ENCODE data around the gene ARMCX6.
"Not testable (repeated sequence)": the region's sequence is repeated elsewhere in the genome, so short reads cannot be mapped to it uniquely, and the experiment has no call there.

The ARMCX6 gene

DNA sequence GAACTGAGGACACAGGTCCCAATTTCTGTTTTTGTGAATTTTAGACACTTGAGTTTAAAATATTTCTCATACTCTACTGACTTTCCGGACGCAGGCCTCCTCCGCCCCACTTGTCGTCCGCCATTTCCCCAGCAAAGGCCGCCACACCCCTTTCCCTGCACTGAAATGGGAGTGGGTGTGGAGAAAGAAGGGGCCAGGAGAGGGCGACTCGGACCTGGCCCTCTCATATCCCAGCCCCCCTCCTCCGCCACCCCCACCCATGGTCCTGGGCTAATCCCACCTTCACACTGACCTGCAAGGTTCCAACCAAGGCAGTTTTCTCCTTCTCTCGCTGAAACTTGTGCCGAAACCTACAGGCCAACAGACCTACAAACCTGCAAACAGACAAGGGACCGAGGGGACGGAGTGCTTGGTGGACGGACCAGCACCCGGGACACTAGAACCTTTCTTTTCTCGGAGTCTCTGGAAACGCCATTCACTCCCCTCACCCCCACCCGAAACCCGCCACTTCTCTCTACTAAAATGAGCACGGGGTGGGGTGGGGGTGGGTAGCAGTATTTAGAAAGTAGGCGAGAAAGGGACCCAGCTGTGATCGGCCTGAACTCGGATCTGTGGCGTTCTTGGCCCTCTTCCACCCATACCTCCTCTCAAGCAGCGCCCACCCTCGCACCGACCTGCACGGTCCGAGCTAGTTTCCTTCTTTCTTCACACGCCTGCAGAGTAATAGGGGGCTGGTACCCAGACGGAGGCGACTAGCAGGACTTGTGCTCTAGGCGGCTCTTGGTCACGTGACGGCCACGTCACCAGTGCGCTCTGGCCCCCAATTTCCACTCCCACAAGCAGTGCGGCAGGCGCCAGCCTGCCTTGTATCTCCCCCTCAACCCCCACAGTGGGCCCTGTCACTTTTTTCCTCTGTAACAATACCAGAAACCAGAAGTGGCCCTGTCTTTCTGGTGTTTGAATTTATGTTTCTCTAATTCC, at the start of gene ARMCX6:
Gene ARMCX6 (minus strand): TSS at position 790 of the 981 bp plus-strand sequence. CDS start 1,380 bp downstream, outside the sequence.
- DNase-seq = peak; percentile 37

DNA sequence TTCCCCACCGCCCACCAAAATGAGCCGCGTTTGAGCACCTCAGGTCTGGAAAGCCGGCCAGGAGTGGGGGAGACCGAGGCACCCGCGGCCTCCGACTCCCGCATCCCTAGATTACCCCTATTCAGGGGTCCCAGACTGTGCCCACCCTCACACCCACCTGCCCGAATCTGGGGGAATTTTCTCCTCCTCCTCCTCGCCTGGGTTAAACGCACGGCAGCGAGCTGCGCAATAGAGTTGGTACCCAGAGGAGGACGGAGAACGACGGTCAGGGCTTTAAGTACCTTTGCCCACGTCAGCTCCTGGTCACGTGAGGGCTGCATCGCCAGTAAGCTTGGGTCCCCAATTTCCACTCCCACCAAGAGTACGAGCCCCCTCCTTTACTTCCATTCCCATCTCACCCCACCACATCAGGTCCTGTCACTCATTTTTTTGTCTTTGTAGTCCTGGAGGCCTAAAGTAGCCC, 41.8 kb upstream of the ARMCX6 start, which contains the start of gene ARMCX2:
Gene ARMCX2 (minus strand): TSS at position 250 of the 463 bp plus-strand sequence. CDS start 2,262 bp downstream, outside the sequence.
- peak; percentile 24 for DNase-seq

DNA sequence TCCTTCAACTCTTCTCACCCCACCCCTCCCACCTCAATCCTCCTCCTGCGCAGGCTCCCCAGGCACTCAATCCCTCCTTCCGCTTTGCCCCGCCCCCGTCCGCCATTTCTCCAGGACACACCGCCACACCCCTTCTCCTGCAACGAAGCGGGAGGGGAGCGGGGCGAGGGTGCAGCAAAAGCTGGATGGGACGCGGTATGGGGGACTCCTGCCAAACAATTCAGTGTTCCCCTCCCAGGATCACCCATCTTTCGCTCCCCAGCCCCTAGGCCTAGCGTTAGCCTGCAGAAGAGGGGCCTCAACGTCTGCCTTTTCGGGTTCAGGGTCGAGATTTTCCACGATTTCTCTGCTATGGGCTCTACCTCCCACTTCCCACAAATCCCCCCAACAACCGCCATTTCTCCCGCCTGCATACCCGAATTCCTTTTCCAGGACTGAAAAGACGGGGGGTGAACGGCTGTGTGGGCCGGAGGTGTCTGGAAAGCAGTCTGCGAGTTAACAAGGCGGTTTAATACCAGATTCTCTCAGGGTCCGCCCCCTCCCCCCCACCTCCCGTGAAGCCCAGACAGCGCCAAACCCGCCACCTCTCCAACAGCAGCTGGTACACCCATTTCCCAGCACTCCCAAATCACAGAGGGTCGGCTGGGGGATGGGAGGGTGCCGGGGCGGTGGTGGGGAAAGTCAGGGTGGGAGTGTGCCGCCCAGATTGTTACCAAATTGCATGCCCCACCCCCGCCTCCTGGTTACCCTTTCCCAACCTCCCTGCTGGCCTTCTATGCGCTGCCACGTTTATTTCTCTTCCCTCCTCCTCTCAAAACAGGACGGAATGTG, 41.1 kb upstream of the ARMCX6 start:
- peak; percentile 71 for DNase-seq

DNA sequence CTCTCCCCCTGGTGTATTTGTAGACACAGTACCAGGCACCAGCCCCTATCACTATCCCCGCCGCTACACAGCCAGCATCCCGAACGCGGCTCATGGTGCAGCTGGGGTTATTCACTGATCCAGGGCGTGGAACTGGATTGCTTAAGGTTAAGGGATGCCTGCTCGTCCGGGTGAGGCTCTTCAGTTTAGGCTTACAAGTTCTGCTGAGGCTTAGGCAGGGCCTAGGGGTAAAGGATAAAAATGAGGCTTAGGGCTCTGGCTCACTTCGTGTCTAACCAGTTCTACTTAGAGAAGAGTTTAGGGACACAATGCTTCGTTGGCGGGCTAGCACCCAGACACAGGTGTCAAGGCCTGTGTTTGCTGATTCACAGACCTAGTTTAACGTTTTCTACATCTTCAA, 39.7 kb upstream of the ARMCX6 start:
- DNase-seq = no peak

DNA sequence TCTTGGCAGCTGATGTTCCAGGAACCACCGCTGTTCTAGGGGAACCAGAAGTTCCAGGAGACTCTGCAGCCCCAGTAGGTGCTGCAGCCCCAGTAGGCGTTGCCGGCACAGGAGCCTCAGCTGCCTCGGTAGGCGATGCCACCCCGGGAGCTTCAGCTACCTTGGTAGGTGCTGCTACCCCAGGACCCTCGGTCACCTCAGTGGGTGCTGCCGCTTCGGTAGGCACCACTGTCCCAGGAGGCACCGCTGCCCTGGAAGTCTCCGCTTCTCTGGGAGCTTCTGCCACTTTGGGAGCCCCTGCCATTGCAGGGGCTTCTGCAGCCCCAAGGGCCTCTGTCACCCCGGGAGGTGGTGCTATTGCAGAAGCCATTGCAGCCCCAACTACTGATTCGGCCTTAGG, 39.0 kb upstream of the ARMCX6 start:
- DNase-seq = no peak

DNA sequence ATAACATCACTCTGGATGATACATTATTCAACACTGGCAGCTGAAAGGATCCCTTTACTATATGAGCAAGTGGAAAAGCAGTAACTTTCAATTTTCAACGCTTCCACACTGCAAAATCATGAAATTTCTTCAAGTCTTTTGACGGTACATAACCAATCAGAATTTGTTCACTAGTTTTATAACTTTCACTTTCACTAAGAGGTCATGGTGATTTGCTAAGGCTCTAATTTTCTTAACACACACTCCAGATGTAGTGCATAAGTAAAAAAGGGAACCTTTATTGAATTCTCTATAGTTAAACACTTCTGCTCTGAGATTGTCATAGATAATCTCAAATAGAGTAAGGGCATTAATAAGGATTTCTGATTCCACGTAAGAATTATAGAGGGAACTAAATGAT, 37.7 kb upstream of the ARMCX6 start:
- DNase-seq = no peak

DNA sequence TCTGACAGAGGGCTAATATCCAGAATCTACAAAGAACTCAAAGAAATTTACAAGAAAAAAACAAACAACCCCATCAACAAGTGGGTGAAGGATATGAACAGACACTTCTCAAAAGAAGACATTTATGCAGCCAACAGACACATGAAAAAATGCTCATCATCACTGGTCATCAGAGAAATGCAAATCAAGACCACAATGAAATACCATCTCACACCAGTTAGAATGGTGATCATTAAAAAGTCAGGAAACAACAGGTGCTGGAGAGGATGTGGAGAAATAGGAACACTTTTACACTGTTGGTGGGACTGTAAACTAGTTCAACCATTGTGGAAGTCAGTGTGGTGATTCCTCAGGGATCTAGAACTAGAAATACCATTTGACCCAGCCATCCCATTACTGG, 29.9 kb upstream of the ARMCX6 start:
- not testable (repeated sequence) for DNase-seq

DNA sequence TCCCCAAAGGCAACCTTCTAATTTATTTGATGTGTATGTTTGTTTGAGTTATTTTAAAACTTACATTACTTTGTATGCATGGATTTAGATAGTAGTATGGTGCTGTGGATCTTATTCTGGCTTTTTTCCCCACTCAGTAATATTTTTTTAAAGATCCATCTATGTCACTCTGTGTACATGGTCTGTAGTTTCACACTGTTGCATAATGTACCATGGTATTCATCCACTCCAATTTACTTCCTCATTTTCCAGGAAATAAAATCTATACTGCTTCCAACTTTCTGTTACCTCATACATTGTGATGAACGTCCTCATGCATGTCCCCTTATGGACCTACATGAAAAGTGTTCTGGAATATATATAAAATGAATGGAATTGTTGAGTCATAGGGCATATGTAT, 24.3 kb upstream of the ARMCX6 start:
- DNase-seq = no peak

DNA sequence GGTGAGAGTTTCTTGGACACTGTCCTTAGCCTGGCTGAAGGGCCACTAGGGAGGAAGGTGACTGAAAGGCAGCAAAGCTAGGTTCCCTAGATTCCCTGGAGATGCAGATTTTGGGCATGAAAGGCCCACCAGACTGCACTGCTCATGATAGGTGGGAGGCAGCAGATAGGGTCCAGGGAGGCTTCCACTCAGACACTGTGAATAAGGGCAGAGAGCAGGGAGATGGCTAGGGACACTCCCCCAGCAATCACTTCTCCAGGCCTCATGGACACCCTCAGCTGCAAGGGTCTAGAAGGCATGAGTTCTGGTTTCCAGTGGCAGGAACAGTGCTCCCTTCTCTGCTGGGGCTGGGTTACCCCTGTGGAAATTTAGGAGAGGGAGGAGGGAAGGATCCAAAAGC, 21.8 kb upstream of the ARMCX6 start:
- no peak for DNase-seq

DNA sequence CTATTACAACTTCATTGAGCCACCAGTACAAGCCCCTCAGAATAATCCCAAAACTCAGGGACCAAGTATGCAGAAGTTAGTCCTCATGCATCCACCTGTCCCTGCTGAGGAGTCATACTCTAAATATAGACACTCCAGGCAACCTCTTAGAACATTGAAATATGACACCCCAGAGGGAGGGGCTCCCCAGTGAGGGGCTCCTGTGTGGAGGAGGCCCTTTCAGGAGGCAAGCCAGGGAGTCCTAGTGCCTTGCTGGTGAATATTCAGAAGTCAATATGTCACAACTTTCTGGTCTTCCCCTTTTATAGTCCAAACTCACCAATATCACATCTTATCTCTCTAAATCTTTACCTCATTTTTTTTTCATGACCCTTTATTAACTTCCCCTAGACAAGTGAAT, 1.6 kb upstream of the ARMCX6 start:
- peak; percentile 71 for DNase-seq

DNA sequence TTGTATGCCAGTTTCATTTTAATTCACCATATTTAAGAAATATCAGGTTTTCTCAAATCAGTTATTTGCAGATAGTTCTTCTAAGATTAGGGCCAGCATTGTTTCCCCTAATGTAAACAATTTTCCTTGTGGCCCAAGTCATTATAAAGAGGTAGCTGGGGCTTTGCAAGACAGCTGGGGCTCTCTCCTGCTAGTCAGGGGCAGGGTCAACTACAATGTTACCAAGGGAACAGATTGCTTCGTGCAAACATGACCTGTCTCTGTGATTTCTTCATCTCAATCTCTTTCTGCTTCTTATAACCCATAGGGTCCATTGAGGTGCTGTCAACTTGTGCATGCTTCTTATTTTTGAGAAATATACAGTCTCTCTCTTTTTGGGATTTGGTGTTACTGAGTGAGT, 12.1 kb downstream of the ARMCX6 start:
- no peak for DNase-seq

DNA sequence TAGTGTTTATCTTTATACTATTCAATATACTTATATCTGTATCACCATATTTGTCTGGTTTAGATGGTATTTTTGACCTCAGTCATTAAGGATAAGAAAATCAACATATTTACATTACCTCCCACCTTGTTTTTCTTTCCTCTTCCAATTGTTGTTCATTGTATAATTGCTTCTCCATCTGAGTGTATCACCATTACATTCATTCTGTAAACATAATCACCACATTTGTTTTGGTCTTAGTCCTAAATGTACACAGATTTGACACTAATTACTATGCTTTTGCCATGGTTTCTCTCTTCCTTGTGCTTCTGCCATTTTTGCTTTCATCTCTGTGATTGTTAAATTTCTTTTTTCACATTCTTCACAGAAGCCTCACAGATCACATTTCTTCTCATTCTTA, 12.7 kb downstream of the ARMCX6 start:
- DNase-seq = no peak

DNA sequence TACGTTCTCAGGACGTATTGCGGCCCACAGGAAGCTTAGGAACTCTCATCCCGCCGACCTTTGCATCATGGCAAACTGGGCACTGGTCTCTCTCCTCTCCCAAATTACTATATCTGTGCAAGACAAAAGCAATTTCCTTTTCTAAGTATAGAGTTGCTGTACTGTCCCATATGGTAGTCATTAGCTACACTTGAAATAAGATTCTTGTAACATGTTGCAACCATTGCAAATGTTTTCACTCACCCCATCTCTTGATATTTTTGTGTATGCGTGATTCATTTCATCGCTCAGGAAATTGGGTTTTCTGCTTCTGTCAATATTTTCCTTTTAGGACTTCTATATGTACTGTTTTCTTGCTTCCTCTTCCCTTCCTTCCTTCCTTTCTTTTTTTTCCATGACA, 15.7 kb downstream of the ARMCX6 start:
- DNase-seq = no peak

DNA sequence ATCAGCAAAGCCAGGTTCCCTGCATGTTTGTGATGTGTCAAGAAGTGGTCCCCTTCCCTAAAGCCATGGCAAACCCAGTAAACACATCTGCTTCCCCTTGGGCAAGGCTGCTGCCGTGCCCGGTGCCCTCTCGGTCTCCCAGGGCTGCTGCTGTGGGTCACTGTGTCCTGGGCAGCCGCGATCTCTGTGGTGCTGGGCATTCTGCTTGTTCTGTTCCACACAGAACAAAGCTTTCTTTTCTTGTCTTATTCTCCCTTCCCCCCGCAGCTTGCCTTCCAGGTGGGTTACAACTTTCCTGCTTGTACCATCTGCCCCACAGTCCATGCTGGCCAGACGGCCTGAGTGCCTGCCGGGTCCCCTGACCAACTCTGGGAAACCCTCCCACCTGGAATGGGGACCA, 18.2 kb downstream of the ARMCX6 start:
- not testable (repeated sequence) for DNase-seq

DNA sequence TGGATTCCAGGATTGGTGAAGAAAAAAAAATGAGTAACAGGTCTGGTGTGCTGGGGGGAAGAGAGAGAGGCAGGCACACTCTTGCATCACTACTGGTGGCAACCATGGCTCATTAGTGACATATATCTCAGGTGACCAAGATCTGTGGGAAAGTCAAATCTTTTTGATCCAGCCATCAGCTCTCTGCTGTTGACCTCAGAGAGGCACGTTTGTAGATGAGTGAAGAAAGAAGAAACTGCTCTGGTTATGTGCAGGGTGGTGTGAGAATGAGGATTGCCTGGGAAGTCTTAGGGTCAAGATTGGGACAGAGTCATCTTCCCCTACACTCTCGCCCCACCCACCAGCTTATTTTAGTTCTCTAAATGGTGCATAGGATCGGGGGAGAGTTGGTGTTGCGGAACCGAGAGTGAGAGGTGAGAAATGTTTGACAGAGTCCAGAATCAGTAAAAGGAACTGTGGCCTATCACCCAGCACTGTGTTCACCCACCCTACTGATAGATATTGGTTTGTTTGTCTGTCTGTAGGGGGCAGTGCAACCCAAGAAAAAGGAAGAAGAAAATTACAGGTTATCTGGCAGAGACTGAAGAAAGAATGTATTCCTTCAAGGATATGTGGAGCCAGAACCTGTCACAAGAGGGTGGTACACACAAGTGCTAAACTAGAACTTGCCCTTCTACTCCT, 21.9 kb downstream of the ARMCX6 start:
- peak; percentile 6 for DNase-seq
